ENCODE data around the gene UCP3. TPM values are rescaled to one million over a fixed set of nuclear protein-coding genes. Genes with fewer than 3 reads are reported as not detected.

UCP3 gene
- total RNA-seq, 1 experiment from 2014 or later, result 1.2 TPM

Other genes starting within 250 kb of the UCP3 start
- 71.5 and 74.7 TPM in 2 replicates for gene RAB6A, start 248.0 kb downstream of the UCP3 start, total RNA-seq (2014; rRNA removed; shearing (Covaris generic))
- 45.9 and 54.0 TPM in 2 replicates for gene MRPL48, start 221.2 kb downstream of the UCP3 start, total RNA-seq (2014; rRNA removed; shearing (Covaris generic))
- gene COA4, start 132.2 kb downstream of the UCP3 start, total RNA-seq (2014; rRNA removed; shearing (Covaris generic)), result 61.5 and 62.1 TPM in 2 replicates
- gene PAAF1, start 132.1 kb downstream of the UCP3 start, total RNA-seq (2014; rRNA removed; shearing (Covaris generic)), result 10.5 and 12.2 TPM in 2 replicates
- gene DNAJB13, start 58.1 kb downstream of the UCP3 start, total RNA-seq (2014; rRNA removed; shearing (Covaris generic)), result not detected in 2 replicates
- 25.8 and 28.8 TPM in 2 replicates for gene UCP2, start 26.2 kb downstream of the UCP3 start, total RNA-seq (2014; rRNA removed; shearing (Covaris generic))
- 27.5 and 31.3 TPM in 2 replicates for gene C2CD3, start 161.9 kb upstream of the UCP3 start, total RNA-seq (2014; rRNA removed; shearing (Covaris generic))
- gene PPME1, start 162.2 kb upstream of the UCP3 start, total RNA-seq (2014; rRNA removed; shearing (Covaris generic)), result 52.7 and 56.5 TPM in 2 replicates